GM12875 (cell line): ENCODE measurements around the gene PARD3B.

ENCODE experiments used
- H3K4me3 ChIP-seq: one replicate; pipeline ENCODE4 v1.5.1; 2011; ENCODE audit warnings: low read depth, low read length, control low read depth
- TF ChIP-seq, protein P1 (sequence below): IDR thresholded peaks from 2 replicates; pipeline ENCODE4 v1.5.1; 2011; ENCODE audit warnings: low read depth, mild to moderate bottlenecking, control low read depth, inconsistent platforms, low read length, moderate library complexity, borderline replicate concordance; ENCODE audit not compliant: insufficient read depth

Gene PARD3B

DNA sequence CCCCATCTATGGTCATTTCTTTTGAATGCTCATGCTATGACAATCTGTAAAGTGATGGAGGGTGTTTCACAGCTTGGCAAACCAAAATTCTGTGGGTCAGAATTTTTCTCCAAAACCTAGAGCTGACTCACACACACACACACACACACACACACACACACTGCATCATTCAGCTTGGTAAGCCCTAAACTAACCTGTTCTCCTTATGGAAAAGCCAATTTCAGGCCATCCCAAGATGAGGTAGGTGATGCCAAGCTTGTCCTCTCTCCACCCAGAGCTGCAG lies 1092.0 kb downstream of the PARD3B start:
- H3K4me3 ChIP-seq, result no peak overlapping the region
- TF ChIP-seq, protein P1, sequence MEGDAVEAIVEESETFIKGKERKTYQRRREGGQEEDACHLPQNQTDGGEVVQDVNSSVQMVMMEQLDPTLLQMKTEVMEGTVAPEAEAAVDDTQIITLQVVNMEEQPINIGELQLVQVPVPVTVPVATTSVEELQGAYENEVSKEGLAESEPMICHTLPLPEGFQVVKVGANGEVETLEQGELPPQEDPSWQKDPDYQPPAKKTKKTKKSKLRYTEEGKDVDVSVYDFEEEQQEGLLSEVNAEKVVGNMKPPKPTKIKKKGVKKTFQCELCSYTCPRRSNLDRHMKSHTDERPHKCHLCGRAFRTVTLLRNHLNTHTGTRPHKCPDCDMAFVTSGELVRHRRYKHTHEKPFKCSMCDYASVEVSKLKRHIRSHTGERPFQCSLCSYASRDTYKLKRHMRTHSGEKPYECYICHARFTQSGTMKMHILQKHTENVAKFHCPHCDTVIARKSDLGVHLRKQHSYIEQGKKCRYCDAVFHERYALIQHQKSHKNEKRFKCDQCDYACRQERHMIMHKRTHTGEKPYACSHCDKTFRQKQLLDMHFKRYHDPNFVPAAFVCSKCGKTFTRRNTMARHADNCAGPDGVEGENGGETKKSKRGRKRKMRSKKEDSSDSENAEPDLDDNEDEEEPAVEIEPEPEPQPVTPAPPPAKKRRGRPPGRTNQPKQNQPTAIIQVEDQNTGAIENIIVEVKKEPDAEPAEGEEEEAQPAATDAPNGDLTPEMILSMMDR, result no peak

DNA sequence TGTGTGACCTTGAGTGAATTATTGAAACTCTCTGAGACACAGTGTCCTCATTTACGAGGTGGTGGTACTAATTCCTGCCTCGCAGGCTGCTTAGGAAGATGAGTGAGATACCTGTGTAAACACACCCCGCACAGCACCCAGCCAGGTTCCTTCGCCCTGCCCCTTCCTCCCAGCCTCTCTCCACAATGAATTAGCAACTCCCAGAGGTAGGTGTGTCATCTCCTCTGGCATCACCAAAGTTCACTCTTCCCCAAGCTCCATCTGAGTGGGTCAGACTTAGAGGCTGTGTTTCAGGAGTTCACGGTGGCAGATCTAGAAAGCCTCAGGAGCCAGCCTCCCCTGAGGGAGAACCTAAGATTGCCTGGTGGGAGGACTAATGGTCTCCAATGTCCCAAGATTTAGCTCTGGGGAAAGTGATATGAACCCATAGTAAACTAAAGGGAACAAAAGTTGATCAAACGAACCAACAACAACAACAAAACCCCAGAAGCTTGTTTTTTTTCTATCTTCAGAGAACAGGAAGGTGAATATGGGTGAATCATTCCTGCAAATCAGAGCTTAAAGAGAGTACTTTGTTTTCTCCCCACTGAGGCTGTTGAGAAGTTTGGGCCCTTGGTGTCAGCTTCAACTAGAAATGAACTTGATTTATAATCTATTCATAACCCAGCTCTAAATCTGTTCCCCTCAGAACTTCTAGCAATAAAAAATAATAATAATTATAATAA lies 1092.7 kb downstream of the PARD3B start:
- TF ChIP-seq, protein P1, result no peak
- H3K4me3 ChIP-seq, result no peak overlapping the region

DNA sequence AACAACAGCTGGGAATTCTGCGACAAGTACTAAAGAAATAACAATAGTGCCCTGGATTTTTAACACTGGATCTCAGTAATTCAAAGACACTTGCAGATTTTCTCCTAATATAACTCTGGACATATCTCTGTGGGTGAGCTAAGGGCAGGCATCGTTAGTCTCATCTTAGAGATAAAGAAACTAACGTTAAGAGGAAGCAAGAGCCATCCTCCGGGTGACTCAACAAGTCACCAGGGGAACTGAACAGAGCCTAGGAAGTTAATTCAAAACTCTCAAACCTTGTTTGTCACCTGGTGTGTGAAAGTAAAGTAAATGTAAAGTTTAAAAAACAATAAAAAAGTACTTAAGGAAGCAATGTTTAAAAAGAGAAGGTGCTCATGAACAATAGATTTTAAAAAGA lies 1095.4 kb downstream of the PARD3B start:
- no peak overlapping the region for H3K4me3 ChIP-seq
- TF ChIP-seq, protein P1, result no peak

DNA sequence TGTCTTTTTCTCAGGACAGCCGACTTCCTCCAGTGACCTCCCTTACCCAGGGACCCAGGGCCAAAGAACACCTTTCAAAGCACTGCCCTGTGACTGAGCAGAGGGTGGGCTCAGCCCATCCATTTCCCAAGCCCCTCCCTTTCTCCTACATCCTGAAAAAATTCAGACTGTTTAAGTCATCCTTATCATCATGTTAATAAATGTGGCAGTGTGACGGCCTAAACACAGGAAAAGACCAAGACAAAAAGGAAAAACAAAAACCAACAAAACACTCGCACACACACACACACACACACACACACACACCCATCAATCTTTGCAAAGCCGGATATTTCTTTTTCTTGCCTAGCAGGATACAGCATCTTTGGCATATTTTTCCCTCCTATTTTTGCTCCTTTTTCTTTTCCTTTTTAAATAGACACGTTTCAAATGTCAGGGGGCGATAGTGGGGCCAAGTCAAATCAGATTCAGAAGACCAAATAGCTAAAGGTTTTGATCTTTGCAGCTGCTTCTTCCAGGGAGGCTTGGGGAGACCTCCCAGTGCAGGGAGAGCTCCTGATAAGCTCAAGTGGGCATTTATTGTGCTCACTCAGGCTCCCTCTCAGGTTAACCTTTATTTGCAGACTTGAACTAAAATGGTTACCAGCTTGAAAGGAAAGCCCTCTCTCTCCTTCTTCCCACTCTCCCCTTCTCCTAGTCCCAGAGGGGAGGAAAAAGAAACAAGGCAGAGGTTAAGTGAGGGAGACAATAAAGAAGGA lies 1097.5 kb downstream of the PARD3B start:
- H3K4me3 ChIP-seq, result no peak overlapping the region
- TF ChIP-seq, protein P1, result no peak

DNA sequence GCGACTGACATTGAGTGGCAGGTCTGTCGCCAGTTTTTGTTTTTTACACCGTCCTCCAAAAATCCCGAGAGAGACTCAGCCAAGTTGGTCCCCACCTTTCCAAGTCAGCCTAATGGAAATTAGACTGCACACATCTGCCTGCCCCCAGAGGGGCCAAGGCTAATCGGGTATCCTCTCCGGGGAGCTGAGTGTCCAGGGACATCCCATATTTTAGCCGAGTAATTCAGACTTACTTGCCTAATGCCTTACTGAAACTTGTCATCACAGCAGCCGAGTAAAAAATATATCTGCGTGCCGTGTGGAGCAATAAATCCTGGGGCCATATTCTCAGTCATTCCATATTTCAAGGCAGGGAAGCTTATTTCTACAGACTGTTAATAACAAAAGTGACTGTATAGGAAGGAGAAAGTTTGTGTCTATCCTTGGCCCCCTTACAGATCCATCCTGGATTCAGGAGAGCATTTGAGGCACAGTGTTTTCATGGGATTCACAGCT lies 1098.2 kb downstream of the PARD3B start:
- no peak overlapping the region for H3K4me3 ChIP-seq
- TF ChIP-seq, protein P1, result no peak

DNA sequence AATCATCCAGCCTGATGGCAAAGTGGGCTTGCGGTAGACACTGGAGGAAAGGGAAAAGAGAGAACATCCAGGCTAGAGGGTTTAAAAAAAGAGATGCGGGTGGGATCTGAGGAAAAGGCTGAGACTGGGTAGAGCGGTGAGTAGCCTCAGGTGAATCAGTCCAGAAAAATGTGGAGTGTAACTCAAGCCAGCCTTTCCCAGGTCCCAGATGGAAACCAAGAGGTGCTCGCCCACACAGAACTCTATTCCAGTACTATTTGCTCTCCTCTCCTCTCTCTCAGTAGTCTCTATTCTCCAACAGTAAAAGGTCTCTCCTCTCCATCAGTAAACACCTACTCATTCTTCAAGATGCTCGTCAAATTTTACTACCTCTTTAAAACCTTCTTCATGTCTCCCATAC lies 1098.7 kb downstream of the PARD3B start:
- H3K4me3 ChIP-seq, result no peak overlapping the region
- TF ChIP-seq, protein P1, result no peak

DNA sequence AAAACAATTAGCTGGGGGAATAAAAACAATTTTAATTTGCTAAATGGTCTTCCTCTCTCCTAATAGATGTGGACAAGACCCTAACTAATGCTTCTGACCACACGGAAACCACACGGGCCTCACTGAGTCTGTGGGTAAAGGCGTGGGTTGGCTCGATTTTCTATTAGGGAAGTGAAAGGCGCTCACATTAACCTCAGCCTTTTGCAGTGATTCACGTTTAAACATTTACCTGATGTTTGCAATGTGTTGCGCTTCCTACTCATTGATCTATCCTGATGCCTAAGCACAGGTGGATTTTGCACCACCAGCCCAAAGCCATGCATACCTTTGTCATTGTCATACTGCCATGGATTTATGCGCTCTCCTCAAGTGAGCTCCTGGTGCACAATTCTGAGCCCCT lies 1101.4 kb downstream of the PARD3B start:
- TF ChIP-seq, protein P1, result no peak
- H3K4me3 ChIP-seq, result no peak overlapping the region
